NT2/D1 (cell line): ENCODE measurements around the gene MRPS10.

Source experiments
- SUZ12 ChIP-seq: IDR thresholded peaks from 2 replicates; pipeline ENCODE4 v1.6.1; 2011; ENCODE audit not compliant: insufficient read length, insufficient read depth; ENCODE audit errors: extremely low read depth
- YY1 ChIP-seq: IDR thresholded peaks from 2 replicates; pipeline ENCODE4 v1.6.1; 2011; ENCODE audit not compliant: insufficient read length, insufficient read depth
- ZNF274 ChIP-seq: IDR thresholded peaks from 2 replicates; pipeline ENCODE4 v1.6.1; 2011; ENCODE audit warnings: mild to moderate bottlenecking, low read depth, low read length

GRCh38 chr6:42184475-42184874 is 33.2 kb downstream of the MRPS10 start:
- TF ChIP-seq SUZ12 (no peak), ZNF274 (no peak), YY1 (no peak)
